Measurements from ENCODE around the gene SCGB1D1.

- TF ChIP-seq POLR2A (IDR thresholded peaks at IDR 0.05) = no peak
- TF ChIP-seq, protein P1, sequence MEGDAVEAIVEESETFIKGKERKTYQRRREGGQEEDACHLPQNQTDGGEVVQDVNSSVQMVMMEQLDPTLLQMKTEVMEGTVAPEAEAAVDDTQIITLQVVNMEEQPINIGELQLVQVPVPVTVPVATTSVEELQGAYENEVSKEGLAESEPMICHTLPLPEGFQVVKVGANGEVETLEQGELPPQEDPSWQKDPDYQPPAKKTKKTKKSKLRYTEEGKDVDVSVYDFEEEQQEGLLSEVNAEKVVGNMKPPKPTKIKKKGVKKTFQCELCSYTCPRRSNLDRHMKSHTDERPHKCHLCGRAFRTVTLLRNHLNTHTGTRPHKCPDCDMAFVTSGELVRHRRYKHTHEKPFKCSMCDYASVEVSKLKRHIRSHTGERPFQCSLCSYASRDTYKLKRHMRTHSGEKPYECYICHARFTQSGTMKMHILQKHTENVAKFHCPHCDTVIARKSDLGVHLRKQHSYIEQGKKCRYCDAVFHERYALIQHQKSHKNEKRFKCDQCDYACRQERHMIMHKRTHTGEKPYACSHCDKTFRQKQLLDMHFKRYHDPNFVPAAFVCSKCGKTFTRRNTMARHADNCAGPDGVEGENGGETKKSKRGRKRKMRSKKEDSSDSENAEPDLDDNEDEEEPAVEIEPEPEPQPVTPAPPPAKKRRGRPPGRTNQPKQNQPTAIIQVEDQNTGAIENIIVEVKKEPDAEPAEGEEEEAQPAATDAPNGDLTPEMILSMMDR (IDR thresholded peaks at IDR 0.05) = no peak
Observed at GRCh38 chr11:62153087-62153395, 37.0 kb upstream of the SCGB1D1 start.

Measured in heart left ventricle (tissue), 13 donors.